Neural progenitor cell (in vitro differentiated cells): ENCODE data around the gene NASP. TPM values are rescaled to one million over a fixed set of nuclear protein-coding genes. Genes with fewer than 3 reads are reported as not detected.

Experiments
- DNase-seq: peaks from one replicate; pipeline ENCODE4 v3.0.0-alpha.2; 2016; ENCODE audit warnings: low spot score
- H2AFZ ChIP-seq: fragments of 200-600 bp; sonication (generic); replicated peaks from 2 replicates; pipeline ENCODE4 v1.6.1; 2016; ENCODE audit warnings: antibody characterized with exemption
- H3F3A ChIP-seq: fragments of 200-600 bp; sonication (generic); 2 replicates; pipeline ENCODE4 v1.6.1; 2016; ENCODE audit warnings: antibody characterized with exemption, low read depth
- H3K27ac ChIP-seq: fragments of 200-600 bp; sonication (generic); 2 replicates; pipeline ENCODE4 v1.5.1; 2016; ENCODE audit warnings: mild to moderate bottlenecking
- H3K27me3 ChIP-seq: fragments of 200-600 bp; sonication (generic); 2 replicates; pipeline ENCODE4 v1.6.1; 2016; ENCODE audit warnings: mild to moderate bottlenecking, moderate library complexity
- H3K36me3 ChIP-seq: fragments of 200-600 bp; sonication (generic); 2 replicates; pipeline ENCODE4 v1.5.1; 2016
- H3K4me1 ChIP-seq: fragments of 200-600 bp; sonication (generic); 2 replicates; pipeline ENCODE4 v1.6.1; 2016; ENCODE audit warnings: mixed run types
- H3K4me2 ChIP-seq: fragments of 200-600 bp; sonication (generic); 2 replicates; pipeline ENCODE4 v1.6.1; 2016
- H3K4me3 ChIP-seq: fragments of 200-600 bp; sonication (generic); 2 replicates; pipeline ENCODE4 v1.5.1; 2016
- H3K79me2 ChIP-seq: fragments of 200-600 bp; sonication (generic); 2 replicates; pipeline ENCODE4 v1.6.1; 2016; ENCODE audit warnings: low read depth
- H3K9ac ChIP-seq: fragments of 200-600 bp; sonication (generic); 2 replicates; pipeline ENCODE4 v1.6.1; 2016
- H3K9me3 ChIP-seq: fragments of 200-600 bp; sonication (generic); 2 replicates; pipeline ENCODE4 v1.5.1; 2016; ENCODE audit warnings: low read depth
- H4K20me1 ChIP-seq: fragments of 200-600 bp; sonication (generic); 2 replicates; pipeline ENCODE4 v1.6.1; 2016; ENCODE audit warnings: low read depth
- H3K27ac Mint-ChIP-seq: 3 replicates; pipeline ENCODE4 v1.8.0; 2021; ENCODE audit warnings: mixed read lengths
- H3K27me3 Mint-ChIP-seq: 2 replicates; pipeline ENCODE4 v1.8.0; 2022; ENCODE audit warnings: low read depth, mild to moderate bottlenecking, inconsistent platforms, moderate library complexity, mixed read lengths; ENCODE audit not compliant: insufficient read depth
- H3K36me3 Mint-ChIP-seq: 3 replicates; pipeline ENCODE4 v1.8.0; 2021; ENCODE audit warnings: mixed read lengths
- H3K4me1 Mint-ChIP-seq: 3 replicates; pipeline ENCODE4 v1.8.0; 2021; ENCODE audit warnings: mixed read lengths
- H3K4me3 Mint-ChIP-seq: 3 replicates; pipeline ENCODE4 v1.8.0; 2021; ENCODE audit warnings: mild to moderate bottlenecking, moderate library complexity, mixed read lengths
- H3K9me3 Mint-ChIP-seq: 3 replicates; pipeline ENCODE4 v1.8.0; 2020; ENCODE audit warnings: mixed read lengths
- CTCF ChIP-seq: fragments of 200-600 bp; sonication (generic); IDR thresholded peaks from 2 replicates; pipeline ENCODE4 v1.5.1; 2017; ENCODE audit warnings: antibody characterized with exemption, mild to moderate bottlenecking
- EZH2 ChIP-seq: fragments of 200-600 bp; sonication (generic); IDR thresholded peaks from 2 replicates; pipeline ENCODE4 v1.6.1; 2017; ENCODE audit warnings: antibody characterized with exemption, mild to moderate bottlenecking, moderate library complexity
- EZH2phosphoT487 ChIP-seq: fragments of 200-600 bp; sonication (generic); IDR thresholded peaks from 2 replicates; pipeline ENCODE4 v1.6.1; 2017; ENCODE audit warnings: antibody characterized with exemption
- total RNA-seq: library from RNA; depleted of rRNA; stranded (reverse); fragments of >200 nt; gene quantifications from 2 replicates; pipeline ENCODE4 v1.2.3, GENCODE V29; 2015; ENCODE audit warnings: low replicate concordance

The NASP gene
- total RNA-seq, 1 donor from 2014 or later = 337 TPM

DNA sequence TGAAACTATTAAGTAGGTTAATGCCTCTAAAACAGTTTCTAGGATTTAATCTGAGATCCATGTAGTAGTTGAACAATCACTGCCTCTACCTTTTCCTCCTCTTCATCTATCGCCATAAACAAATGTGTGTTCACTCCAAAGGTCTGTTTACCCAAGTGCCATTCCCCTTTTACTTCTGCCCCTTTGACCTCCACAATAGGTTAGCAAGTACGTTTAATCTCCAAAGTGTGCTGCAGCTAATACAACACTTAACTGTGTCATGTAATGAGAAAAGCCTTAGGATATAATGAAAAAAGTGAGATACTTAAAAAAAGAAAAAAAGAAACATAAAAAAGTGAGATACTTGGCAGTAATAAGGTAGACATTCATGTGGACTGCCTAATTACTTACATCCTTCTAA lies 74.3 kb downstream of the NASP start:
- Histone ChIP-seq H3K9me3 (no peaks in the 10 kb centered on the region), H3K27me3 (no peaks in the 10 kb centered on the region), H3K36me3 (peaks cover 55% of the 10 kb centered on the region), H3K4me3 (no peak overlapping the region), H4K20me1 (peaks cover 75% of the 10 kb centered on the region), H3F3A (peaks cover 3% of the 10 kb centered on the region), H3K4me1 (no peaks in the 10 kb centered on the region), H3K9ac (no peak overlapping the region), H3K4me2 (no peak overlapping the region), H3K79me2 (peaks cover 70% of the 10 kb centered on the region), H3K27ac (no peak overlapping the region), H2AFZ (no peak overlapping the region)
- no peak for DNase-seq
- TF ChIP-seq CTCF (no peak), EZH2 (no peak), EZH2phosphoT487 (no peak)
- Mint-ChIP-seq H3K9me3 (no peaks in the 10 kb centered on the region), H3K27me3 (no peaks in the 10 kb centered on the region), H3K4me3 (no peak overlapping the region), H3K4me1 (no peaks in the 10 kb centered on the region), H3K27ac (no peak overlapping the region), H3K36me3 (peaks cover 39% of the 10 kb centered on the region)

- Histone ChIP-seq H4K20me1 (peaks cover 84% of the 10 kb centered on the region), H3K27me3 (no peaks in the 10 kb centered on the region), H3K79me2 (peaks cover 80% of the 10 kb centered on the region), H3K9ac (no peak overlapping the region), H3K36me3 (peaks cover 55% of the 10 kb centered on the region), H2AFZ (no peak overlapping the region), H3K9me3 (no peaks in the 10 kb centered on the region), H3K4me3 (no peak overlapping the region), H3K27ac (no peak overlapping the region), H3K4me2 (no peak overlapping the region), H3K4me1 (no peaks in the 10 kb centered on the region), H3F3A (peaks cover 3% of the 10 kb centered on the region)
- Mint-ChIP-seq H3K4me3 (no peak overlapping the region), H3K27me3 (no peaks in the 10 kb centered on the region), H3K36me3 (peaks cover 40% of the 10 kb centered on the region), H3K4me1 (no peaks in the 10 kb centered on the region), H3K9me3 (no peaks in the 10 kb centered on the region), H3K27ac (no peak overlapping the region)
- no peak for TF ChIP-seq EZH2phosphoT487
- TF ChIP-seq EZH2 = no peak
- no peak for TF ChIP-seq CTCF
- DNase-seq = no peak
Measured at GRCh38 chr1:45659222-45659621, 75.4 kb downstream of the NASP start.

GRCh38 chr1:45660336-45660735 lies 76.5 kb downstream of the NASP start:
- Mint-ChIP-seq H3K4me3 (no peak overlapping the region), H3K4me1 (no peaks in the 10 kb centered on the region), H3K9me3 (peaks cover 3% of the 10 kb centered on the region), H3K36me3 (peaks cover 36% of the 10 kb centered on the region), H3K27me3 (no peaks in the 10 kb centered on the region), H3K27ac (no peak overlapping the region)
- no peak for DNase-seq
- Histone ChIP-seq H4K20me1 (peaks cover 82% of the 10 kb centered on the region), H2AFZ (no peak overlapping the region), H3K27ac (no peak overlapping the region), H3K27me3 (no peaks in the 10 kb centered on the region), H3K36me3 (peaks cover 44% of the 10 kb centered on the region), H3F3A (peaks cover 3% of the 10 kb centered on the region), H3K79me2 (peaks cover 85% of the 10 kb centered on the region), H3K4me1 (no peaks in the 10 kb centered on the region), H3K9ac (no peak overlapping the region), H3K4me3 (no peak overlapping the region), H3K4me2 (no peak overlapping the region), H3K9me3 (no peaks in the 10 kb centered on the region)
- no peak for TF ChIP-seq EZH2
- TF ChIP-seq CTCF = no peak
- TF ChIP-seq EZH2phosphoT487 = no peak
